SK-N-SH (cell line): Measurements from ENCODE around the gene P2RY12. TPM values are rescaled to one million over a fixed set of nuclear protein-coding genes. Genes with fewer than 3 reads are reported as not detected.

ENCODE experiments used
- CTCF ChIA-PET: fragments of 300-600, 350-600 bp; formaldehyde crosslinking; extraction: SDS; loops from one replicate; lab custom pipeline; 2021; lab: Yijun Ruan, JAX
- POLR2A ChIA-PET: fragments of 350-600 bp; sonication (Branson Sonifier 250); formaldehyde crosslinking; extraction: SDS; loops from one replicate; lab custom pipeline; 2020; ENCODE audit warnings: antibody characterized with exemption, inconsistent platforms; lab: Yijun Ruan, JAX
- DNase-seq: peaks from one replicate; pipeline ENCODE4 v3.0.0; 2012
- H2AFZ ChIP-seq: fragments of 200-600 bp; sonication (generic); 2 replicates; pipeline ENCODE4 v1.8.1; 2016; ENCODE audit warnings: antibody characterized with exemption, mild to moderate bottlenecking, low read depth
- H3F3A ChIP-seq: fragments of 200-600 bp; sonication (generic); replicated peaks from 2 replicates; pipeline ENCODE3; 2016; ENCODE audit warnings: antibody characterized with exemption, mild to moderate bottlenecking; ENCODE audit not compliant: insufficient read depth
- H3K27ac ChIP-seq, 2 experiments: fragments of 200-500 bp in 1 of 2; fragments of 200-600 bp in 1 of 2; sonication (Bioruptor generic) in 1 of 2; sonication (generic), shearing (Covaris generic) in 1 of 2; 2 replicates each; pipeline versions ENCODE4 v1.5.1 to v1.6.1; 2014 to 2016; ENCODE audit warnings: low read depth in 2 of 2, inconsistent platforms in 1 of 2, low read length in 1 of 2, mild to moderate bottlenecking in 1 of 2, mixed read lengths in 1 of 2
- H3K27me3 ChIP-seq: fragments of 200-600 bp; sonication (generic), shearing (Covaris generic); 2 replicates; pipeline ENCODE4 v1.6.1; 2016; ENCODE audit warnings: mixed run types; ENCODE audit not compliant: insufficient read depth
- H3K36me3 ChIP-seq, 2 experiments: fragments of 200-500 bp in 1 of 2; fragments of 200-600 bp in 1 of 2; sonication (Bioruptor generic) in 1 of 2; sonication (generic) in 1 of 2; replicated peaks in 1 of 2; 2 replicates each; pipeline versions ENCODE3 to v1.5.1; 2014 to 2016; ENCODE audit warnings: low read length in 1 of 2, mild to moderate bottlenecking in 1 of 2; ENCODE audit not compliant: insufficient read depth in 2 of 2, control insufficient read depth in 1 of 2
- H3K4me1 ChIP-seq, 2 experiments: fragments of 200-500 bp in 1 of 2; fragments of 200-600 bp in 1 of 2; sonication (Bioruptor generic) in 1 of 2; sonication (generic), shearing (Covaris generic) in 1 of 2; 2 replicates each; pipeline versions ENCODE4 v1.5.1 to v1.6.1; 2014 to 2016; ENCODE audit warnings: low read depth in 1 of 2, low read length in 1 of 2, mixed run types in 1 of 2; ENCODE audit not compliant: insufficient read depth in 2 of 2, control insufficient read depth in 1 of 2
- H3K4me2 ChIP-seq: fragments of 200-600 bp; sonication (generic), shearing (Covaris generic); 2 replicates; pipeline ENCODE4 v1.6.1; 2017; ENCODE audit warnings: mixed run types
- H3K4me3 ChIP-seq, 2 experiments: fragments of 200-500 bp in 1 of 2; fragments of 200-600 bp in 1 of 2; sonication (Bioruptor generic) in 1 of 2; sonication (generic), shearing (Covaris generic) in 1 of 2; 2 replicates each; pipeline versions ENCODE4 v1.5.1 to v1.8.1; 2014 to 2016; ENCODE audit warnings: low read depth in 2 of 2, inconsistent platforms in 1 of 2, low read length in 1 of 2, mild to moderate bottlenecking in 1 of 2, mixed read lengths in 1 of 2, moderate library complexity in 1 of 2
- H3K79me2 ChIP-seq: fragments of 200-600 bp; sonication (generic); 2 replicates; pipeline ENCODE4 v1.8.1; 2017; ENCODE audit warnings: mild to moderate bottlenecking; ENCODE audit not compliant: insufficient read depth
- H3K9ac ChIP-seq: fragments of 200-600 bp; sonication (generic); 2 replicates; pipeline ENCODE4 v1.6.1; 2017; ENCODE audit warnings: mixed run types
- H3K9me2 ChIP-seq: fragments of 200-600 bp; sonication (generic); 2 replicates; pipeline ENCODE4 v1.6.1; 2017; ENCODE audit warnings: mixed run types
- H3K9me3 ChIP-seq: fragments of 200-600 bp; sonication (generic); 2 replicates; pipeline ENCODE4 v1.6.1; 2017; ENCODE audit warnings: mixed run types, mild to moderate bottlenecking, moderate library complexity
- H4K20me1 ChIP-seq: fragments of 200-600 bp; sonication (generic); 2 replicates; pipeline ENCODE4 v1.6.1; 2017; ENCODE audit warnings: mild to moderate bottlenecking, mixed run types; ENCODE audit not compliant: insufficient read depth
- CHD2 ChIP-seq: fragments of 150-350 bp; IDR thresholded peaks from 2 replicates; pipeline ENCODE4 v1.6.1; 2018; ENCODE audit warnings: low read length; ENCODE audit not compliant: partially characterized antibody
- FOSL2 ChIP-seq: IDR thresholded peaks from 2 replicates; pipeline ENCODE4 v1.4.0; 2012; ENCODE audit warnings: low read depth, mild to moderate bottlenecking, moderate library complexity, borderline replicate concordance
- GABPA ChIP-seq: IDR thresholded peaks from 2 replicates; pipeline ENCODE4 v1.4.0; 2012; ENCODE audit warnings: low read depth, mild to moderate bottlenecking
- GATA2 ChIP-seq: sonication (generic); formaldehyde crosslinking; IDR thresholded peaks from 2 replicates; pipeline ENCODE4 v1.5.0; 2020; ENCODE audit warnings: mild to moderate bottlenecking, missing genetic modification reagents
- JUND ChIP-seq: IDR thresholded peaks from 2 replicates; pipeline ENCODE4 v1.4.0; 2012
- MAX ChIP-seq: IDR thresholded peaks from 2 replicates; pipeline ENCODE4 v1.4.0; 2012; ENCODE audit warnings: low read depth
- MEF2A ChIP-seq: IDR thresholded peaks from 2 replicates; pipeline ENCODE4 v1.4.0; 2012; ENCODE audit warnings: low read depth, borderline replicate concordance
- NFIC ChIP-seq: IDR thresholded peaks from 2 replicates; pipeline ENCODE4 v1.4.0; 2012; ENCODE audit warnings: borderline replicate concordance
- PBX3 ChIP-seq: IDR thresholded peaks from 2 replicates; pipeline ENCODE4; 2012
- REST ChIP-seq: IDR thresholded peaks from 2 replicates; pipeline ENCODE4 v1.6.1; 2012; ENCODE audit warnings: mild to moderate bottlenecking, low read depth, low read length, moderate library complexity
- RXRA ChIP-seq: IDR thresholded peaks from 2 replicates; pipeline ENCODE4 v1.4.0; 2012; ENCODE audit warnings: low read depth, mild to moderate bottlenecking, borderline replicate concordance
- SIN3A ChIP-seq: IDR thresholded peaks from 2 replicates; pipeline ENCODE4 v1.6.1; 2012; ENCODE audit warnings: low read depth, mild to moderate bottlenecking, low read length, moderate library complexity, borderline replicate concordance
- TAF1 ChIP-seq: IDR thresholded peaks from 2 replicates; pipeline ENCODE4 v1.6.1; 2012; ENCODE audit warnings: low read depth, mild to moderate bottlenecking, low read length, moderate library complexity, borderline replicate concordance
- TCF12 ChIP-seq: IDR thresholded peaks from 2 replicates; pipeline ENCODE4 v1.4.0; 2012
- TEAD4 ChIP-seq: IDR thresholded peaks from 2 replicates; pipeline ENCODE4 v1.4.0; 2012; ENCODE audit warnings: mild to moderate bottlenecking, borderline replicate concordance; ENCODE audit not compliant: insufficient read depth
- USF1 ChIP-seq: IDR thresholded peaks from 2 replicates; pipeline ENCODE4 v1.4.0; 2012; ENCODE audit warnings: low read depth, borderline replicate concordance
- USF2 ChIP-seq: fragments of 150-350 bp; IDR thresholded peaks from 2 replicates; pipeline ENCODE4 v1.6.1; 2017; ENCODE audit warnings: antibody characterized with exemption, low read length, low read depth, borderline replicate concordance
- WGBS: methylation state at CpG from one replicate; pipeline ENCODE4 v1.1.6; 2017; ENCODE audit warnings: low lambda C conversion rate; 5-methylcytosine and 5-hydroxymethylcytosine counted together
- polyA plus RNA-seq, 3 experiments: library from polyadenylated mRNA; depleted of rRNA; stranded (reverse); fragments of >200 nt; gene quantifications; 2 replicates each; pipeline ENCODE4 v1.2.3, GENCODE V29; 2012

The P2RY12 gene
- polyA plus RNA-seq, 1 of the 3 experiments (the other 2 are of a cell fraction) = not detected

- Histone ChIP-seq H3F3A (no peaks in the 10 kb centered on the region), H4K20me1 (no peaks in the 10 kb centered on the region), H3K9me3 (no peaks in the 10 kb centered on the region), H3K9me2 (no peaks in the 10 kb centered on the region), H3K36me3 (no peaks in the 10 kb centered on the region), H2AFZ (no peak overlapping the region), H3K4me1 (peaks cover 0 to 2% of the 10 kb centered on the region in 2 experiments; a peak in 1 of 4 replicates), H3K27ac (no peak overlapping the region), H3K9ac (no peak overlapping the region), H3K4me3 (no peak overlapping the region), H3K27me3 (peaks cover 14% of the 10 kb centered on the region; the same call in 1 of the 2 replicates), H3K4me2 (no peak overlapping the region), H3K79me2 (no peaks in the 10 kb centered on the region)
- CTCF ChIA-PET = interaction anchor here (0.6 kb wide), 1 partner anchor 116 kb away, joined by 3 read pairs; no protein-coding TSS in a partner anchor
- 53% methylated on average over 1 of the region's 1 CpG for WGBS
- POLR2A ChIA-PET = no interaction called here
- DNase-seq = no peak
- TF ChIP-seq GATA2 (CRISPR knock-in tag) = no peak
- no peak for TF ChIP-seq MAX
- no peak for TF ChIP-seq TEAD4
- TF ChIP-seq SIN3A = no peak
- no peak for TF ChIP-seq MEF2A
- TF ChIP-seq USF1 = no peak
- no peak for TF ChIP-seq TAF1
- no peak for TF ChIP-seq FOSL2
- no peak for TF ChIP-seq TCF12
- no peak for TF ChIP-seq NFIC
- TF ChIP-seq REST = no peak
- no peak for TF ChIP-seq CHD2
- TF ChIP-seq PBX3 = no peak
- TF ChIP-seq JUND = no peak
- no peak for TF ChIP-seq GABPA
- no peak for TF ChIP-seq RXRA
- no peak for TF ChIP-seq USF2
These were observed 33.9 kb downstream of the P2RY12 start for GRCh38 chr3:151350656-151351055.
